ENCODE measurements around the gene TEAD1.

GRCh38 chr11:12755510-12756453, 81.6 kb downstream of the TEAD1 start:
- no peak for TF ChIP-seq CTCF (conservative IDR thresholded peaks at IDR 0.05 in 1 of 2, IDR thresholded peaks at IDR 0.05 in 1 of 2; ENCODE audit: low read depth in 1 of 2, low read length in 2 of 2)
- TF ChIP-seq EZH2 (IDR thresholded peaks at IDR 0.05; ENCODE audit: low read length, missing control alignments) = no peak

Measured in fibroblast of lung (primary cell).